SIG-M5 treated with dmso at 0.1 percent for 504 hours (cell line): ENCODE data around the gene RAB35.

Experiments
- DNase-seq: peaks from one replicate; lab custom pipeline; 2025; ENCODE audit not compliant: unreplicated experiment; lab: John Stamatoyannopoulos, UW

Gene RAB35

DNA sequence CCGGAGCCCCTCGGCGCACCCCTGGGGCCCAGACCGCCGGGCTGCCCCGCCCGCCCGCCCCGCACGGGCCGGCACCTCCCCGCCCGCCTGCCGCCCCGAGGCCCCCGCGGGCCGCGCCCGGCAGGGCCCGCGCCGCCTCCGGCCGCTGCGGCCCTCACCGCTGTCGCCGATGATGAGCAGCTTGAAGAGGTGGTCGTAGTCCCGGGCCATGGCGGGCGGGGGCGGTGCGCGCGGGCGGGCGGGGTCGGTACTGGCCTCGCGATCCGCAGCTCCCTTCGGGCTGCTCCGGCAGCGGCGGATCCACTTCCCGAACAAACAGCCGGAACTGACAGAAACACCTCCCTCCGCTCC is at the start of gene RAB35:
TSS of gene RAB35 (minus strand) at position 313 of the 351 bp plus-strand sequence. CDS start at position 210, 103 bp downstream.
- no peak for DNase-seq

DNA sequence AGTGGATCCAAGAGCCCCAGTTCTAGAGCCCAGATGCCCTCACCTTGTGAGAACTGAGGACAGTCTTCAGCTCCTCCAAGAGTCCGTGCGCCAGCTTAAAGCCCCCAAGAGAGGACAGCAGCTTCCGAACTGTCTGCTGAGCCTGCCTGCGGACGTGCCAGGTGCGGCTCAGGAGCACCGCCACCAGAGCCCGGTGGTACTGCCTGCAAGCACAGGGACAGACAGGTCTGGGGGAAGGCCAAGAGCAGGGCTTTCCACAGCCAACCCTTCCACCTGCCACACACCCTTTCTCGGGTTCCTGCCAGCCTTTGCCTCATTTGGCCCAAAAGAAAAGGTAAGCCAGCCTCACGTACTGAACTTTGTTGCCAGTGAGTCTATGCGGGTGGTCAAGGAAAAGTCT is 47.7 kb upstream of the RAB35 start:
- DNase-seq: no peak

DNA sequence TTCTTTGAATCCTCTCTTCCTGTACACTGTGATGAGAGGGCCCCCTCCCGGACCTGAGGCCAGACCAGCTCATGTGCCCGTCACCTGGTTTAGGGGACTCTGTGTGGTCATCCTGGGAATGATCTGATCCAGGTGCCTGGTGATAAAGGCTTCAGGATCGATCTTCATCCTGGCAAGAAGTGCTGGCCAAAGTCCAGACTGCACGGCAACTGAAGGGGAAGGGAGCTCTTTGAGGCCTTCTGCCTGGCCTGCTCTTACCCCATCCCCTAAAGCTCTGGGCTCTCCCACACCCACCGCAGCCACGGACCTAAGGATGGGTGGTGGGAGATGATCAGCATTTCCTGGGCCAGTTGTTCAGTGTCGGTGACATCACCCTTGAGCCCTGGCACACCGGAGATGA is 46.2 kb upstream of the RAB35 start:
- DNase-seq: no peak

DNA sequence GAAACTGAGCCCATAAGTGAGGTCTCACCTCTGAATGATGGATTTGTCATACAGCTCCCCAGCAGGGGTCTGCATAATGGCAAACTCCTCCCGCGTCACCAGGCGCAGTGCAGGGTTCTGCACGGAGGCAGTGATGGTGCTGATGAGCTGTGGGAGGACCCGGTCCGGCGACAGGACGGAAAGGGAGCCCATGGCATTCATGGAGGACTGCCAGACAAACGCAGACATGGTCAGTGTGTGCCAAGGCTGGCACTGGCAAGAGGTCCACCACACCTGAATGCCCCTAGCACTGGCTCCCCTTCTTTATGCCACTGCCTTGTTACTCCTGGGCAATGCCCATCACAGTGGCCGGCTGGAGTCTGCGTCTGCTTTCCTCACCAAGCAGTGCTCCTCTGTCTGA is 45.3 kb upstream of the RAB35 start:
- DNase-seq: no peak

DNA sequence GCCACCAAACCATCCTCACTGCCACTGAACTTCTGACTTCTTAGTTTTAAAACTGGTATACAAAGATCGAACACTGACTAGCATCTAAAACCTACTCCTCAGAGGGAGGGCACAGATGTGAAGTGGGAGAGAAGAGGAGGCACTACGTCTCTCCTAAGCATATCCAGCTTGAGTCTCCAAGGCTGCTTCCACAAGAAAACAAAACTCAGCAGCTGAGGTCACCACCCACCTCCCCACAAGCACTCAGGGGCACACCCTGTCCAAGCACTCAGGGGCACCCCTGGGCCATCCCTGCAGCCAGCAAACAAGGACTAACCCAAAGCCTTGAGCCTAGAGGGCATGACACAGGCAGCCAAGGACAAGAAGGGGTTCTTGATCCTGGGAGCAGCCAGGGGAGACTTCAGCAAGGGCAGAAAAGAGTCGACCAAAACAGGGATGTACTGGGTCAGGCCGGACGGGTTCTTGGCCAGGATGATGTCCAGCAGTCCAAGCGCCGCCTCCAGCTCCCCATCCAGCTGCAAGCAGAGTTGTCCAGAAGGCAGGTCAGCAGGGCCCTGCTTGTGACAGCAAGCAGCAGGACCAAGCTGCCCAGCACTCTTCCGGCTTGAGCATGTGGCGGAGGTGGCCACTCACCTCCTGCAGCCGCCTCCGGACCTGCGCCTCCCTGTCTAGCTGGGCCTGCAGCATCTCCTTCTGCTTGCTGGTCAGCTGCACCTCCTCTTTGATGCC is 43.1 kb upstream of the RAB35 start:
- DNase-seq: no peak

DNA sequence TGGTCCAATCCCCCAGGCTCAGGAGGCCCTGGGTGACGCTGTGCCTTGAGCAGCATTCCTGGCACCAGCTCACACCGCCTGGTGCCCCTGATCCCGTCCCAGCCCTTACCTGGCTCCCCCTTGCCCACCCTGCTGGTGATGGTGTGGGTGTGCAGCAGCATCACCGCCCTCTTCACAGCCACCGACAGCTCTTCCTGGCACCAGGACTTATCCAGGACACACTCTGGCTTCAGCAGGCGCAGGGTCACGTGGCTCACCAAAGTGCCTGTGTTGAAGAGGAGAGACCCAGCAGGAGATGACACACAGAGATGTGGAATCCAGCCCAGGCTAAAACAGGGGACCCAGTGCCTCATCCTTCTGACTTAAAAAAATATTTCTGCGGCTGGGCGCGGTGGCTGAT is 41.8 kb upstream of the RAB35 start:
- DNase-seq: no peak

DNA sequence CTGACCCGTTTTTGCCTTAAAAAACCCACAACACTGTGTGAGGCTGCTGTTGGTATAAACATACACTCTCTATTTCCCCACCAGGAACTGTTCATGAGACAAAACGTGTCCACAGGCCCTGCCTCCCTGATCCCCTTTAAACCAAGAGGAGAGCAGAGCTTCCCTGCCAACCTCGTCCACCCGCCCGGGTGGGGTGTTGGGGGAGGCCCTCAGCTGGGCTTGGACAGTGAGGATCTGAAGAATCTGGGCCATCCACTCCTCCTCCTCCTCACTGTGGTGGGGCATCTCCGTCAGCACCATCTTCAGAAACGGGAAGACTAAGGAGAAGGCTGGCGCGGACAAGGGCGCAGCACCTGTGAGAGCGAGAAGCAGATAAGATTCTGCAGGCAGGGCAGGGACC is 41.1 kb upstream of the RAB35 start:
- DNase-seq: no peak

DNA sequence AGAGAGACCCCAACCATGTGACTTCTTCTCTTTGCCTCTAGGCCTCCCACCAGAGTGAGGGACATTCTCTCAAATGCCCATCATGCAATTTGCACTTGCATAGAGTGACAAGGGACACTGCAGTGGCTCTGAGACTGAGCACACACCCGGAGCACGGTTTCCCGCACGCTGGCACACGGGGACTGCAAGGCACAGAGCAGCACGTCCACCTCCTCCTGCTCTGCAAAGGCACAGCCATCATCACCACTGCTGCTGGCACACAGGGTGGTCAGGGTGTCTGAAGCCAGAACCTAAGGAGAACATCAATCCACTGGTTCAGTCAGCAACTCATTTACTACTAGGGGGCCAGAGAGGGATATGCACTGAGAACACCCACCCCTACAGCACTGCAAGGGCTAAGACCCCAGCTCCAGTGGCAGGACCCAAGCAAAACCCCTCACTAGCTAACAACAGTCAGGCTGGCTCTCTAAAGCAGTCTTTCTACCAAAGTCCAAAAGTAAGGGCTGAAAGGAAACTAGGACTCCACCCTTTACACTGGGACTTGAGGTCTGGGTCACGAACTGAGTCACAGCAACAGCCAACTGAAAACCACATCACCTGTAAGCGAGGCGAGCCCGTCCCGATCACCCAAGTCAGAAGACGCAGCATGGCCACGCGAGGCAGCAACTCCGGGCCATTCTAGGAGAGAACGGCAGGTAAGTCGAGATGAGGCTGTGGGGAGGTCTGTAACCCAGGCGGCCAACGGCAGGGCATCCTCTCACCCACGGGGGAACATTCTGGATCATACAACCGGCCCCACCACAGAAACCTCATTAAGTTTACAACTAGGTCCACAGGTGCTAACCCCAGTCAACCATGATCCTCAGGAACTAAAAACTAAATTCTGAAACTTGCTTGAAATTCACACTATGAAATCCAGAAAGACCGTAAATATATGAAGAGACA is 40.0 kb upstream of the RAB35 start:
- DNase-seq: no peak

DNA sequence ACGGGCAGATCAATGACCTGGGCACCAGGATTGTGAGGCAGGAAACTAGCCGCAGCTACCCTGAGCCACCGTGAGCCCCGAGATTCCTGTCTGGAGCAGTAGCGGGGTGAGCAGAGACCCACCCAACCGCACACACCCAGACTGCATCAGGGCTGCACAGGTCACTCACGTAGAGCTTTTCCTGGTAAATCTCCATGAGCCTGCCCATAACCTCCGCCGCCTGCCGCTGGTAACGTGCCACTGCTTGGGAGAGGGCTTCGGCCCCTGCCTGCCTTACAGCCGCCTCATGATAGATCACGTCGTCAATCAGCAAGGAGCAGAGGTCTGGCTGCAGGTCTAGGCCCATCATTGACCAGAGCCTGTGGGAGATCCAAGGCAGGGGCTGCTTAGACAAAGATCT is 38.5 kb upstream of the RAB35 start:
- no peak for DNase-seq

DNA sequence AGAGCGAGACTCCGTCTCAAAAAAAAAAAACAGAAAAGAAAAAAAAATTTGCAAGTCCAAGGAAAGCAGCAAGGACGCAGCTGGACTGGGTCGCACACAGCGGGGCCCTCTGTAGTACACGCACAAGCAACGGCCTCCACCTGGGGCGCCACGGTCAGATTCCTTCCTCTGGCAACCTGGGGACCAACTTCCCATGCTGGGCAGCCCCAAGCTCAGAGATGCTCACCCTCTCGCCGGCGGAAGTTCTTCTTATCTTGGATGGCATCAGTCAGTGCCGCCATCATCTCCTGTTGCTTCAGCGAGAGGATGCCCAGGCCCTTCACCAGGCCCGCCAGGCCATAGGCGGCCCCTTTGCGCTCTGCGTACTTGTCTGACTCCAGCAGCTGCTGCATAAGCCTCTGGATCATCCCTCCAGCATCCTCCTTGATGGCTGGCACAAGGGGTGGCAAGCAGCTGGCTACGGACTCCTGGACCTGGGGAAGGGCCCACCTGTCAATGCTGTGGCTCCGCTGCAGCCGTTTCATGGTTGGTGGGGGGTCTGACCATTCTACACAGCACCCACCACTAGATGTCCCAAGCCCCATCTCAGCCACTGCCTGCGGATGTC is 34.5 kb upstream of the RAB35 start:
- DNase-seq: no peak

DNA sequence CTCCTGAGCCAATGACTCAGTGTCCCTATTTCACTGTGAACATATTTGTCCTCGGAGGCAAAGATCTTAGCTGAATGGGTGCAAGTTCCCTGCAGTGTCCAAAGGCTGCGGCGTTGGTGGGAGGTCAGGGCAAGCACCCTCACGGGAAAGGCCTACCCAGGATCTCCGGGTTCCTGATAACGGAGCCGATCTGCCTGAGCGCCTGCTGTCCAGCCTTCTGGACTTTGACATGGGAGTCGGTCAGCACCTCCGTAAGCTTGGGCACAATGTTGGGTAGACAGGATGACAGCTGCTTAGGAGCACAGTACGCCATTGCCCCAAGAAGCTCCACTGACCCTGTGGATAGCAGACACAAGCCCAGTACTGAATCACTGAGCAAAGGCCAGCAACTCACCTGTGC is 31.5 kb upstream of the RAB35 start:
- DNase-seq: no peak

DNA sequence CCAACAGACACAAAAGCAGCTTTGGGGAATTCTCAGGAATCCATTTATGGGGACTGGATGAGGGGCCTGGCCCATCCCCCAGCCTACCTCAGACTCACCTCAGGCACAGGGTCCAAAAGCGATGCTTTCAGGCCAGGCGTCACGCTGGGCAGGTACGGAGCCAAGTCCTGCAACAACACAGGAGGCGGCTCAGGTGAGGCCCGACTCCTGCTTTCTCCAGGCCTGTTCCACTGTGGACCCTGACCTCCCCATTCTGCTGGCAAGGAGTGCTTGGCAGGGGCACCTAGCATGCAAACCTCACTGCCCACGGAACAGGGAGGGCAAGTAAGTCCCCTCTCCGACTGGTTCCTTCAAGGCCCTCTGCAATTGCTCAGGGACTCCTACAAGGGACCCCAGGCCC is 28.6 kb upstream of the RAB35 start:
- DNase-seq: no peak

DNA sequence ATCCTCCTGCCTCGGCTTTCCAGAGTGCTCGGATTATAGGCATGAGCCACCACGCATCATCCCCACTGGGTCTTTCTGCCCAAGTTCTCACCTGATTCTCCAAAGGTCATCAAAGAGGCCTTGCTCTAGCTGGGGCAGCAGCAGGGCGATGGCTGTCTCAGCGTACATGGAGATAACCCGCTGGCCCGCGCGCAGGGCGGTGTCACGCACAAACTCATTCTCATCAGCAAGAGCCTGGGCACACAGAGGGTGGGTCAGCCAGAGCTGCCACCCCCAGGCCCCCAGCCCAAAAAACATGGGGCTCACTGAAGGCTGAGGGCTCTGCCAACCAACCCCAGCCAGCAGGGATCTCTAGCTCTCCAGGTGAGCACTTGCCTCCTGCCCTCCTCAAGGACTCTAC is 27.7 kb upstream of the RAB35 start:
- no peak for DNase-seq

DNA sequence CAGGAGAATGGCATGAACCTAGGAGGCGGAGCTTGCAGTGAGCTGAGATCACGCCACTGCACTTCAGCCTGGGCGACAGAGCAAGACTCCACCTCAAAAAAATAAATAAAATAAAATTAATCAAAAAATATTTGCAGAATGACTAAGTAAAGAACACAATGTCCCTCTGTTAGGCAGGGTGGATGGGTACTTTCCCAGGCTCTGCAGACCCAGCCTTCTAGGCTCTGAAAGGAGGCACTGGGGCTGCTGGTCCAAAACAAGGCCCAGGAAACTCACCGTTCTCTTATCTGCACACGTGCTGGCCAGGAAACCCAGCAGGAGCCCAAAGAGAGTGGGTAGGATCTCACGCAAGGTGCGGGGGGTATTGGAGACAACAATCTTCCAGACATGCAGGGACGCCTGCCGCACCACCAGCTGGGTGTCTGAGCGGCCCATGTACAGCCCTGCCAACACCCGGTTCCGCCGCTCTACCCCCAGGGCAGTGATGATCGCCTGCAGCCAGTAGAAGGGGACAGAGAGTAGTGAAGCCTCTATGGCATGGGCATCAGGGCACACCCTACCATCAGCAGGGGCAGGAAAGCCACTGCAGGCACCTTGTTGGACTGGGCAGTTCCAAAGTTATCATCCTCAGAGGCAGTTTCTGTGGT is 25.8 kb upstream of the RAB35 start:
- no peak for DNase-seq

DNA sequence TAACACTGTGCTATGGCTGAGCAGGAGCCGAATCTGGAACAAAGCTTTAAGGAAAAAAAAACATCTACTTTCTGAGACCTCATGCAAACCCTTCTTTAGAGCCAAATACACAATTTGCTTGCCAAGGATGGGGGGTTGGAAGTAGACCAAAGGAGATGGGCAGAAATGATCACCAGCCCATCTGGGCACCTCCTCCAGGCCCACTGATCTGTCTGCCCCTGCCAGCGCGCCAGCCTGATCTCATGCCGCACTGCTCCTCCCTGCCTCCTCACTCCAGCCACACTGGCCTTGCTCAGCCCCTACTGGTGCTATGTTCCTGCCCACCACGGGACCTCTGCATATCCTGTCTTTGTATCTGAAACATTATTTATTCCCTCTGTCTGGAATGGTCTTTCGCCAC is 24.8 kb upstream of the RAB35 start:
- no peak for DNase-seq

DNA sequence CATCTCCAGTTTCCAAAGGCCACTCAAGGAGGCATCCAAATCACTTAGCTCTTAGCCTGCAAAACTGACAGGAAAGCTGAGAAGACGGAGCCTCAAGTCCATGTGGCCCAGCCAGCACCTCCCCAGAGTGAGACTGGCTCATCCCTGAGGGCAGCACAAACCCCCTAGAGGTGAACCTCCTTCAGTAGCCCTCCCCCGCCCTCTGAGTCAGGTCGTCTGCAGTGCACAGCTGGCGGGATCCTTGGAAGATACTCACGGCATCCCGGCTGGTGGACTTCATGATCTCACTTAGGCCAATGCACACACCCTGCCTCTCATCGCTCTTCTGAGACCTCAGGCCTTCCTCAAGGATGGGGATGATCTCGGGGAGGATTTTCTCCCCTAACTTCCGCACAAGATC is 24.1 kb upstream of the RAB35 start:
- no peak for DNase-seq

DNA sequence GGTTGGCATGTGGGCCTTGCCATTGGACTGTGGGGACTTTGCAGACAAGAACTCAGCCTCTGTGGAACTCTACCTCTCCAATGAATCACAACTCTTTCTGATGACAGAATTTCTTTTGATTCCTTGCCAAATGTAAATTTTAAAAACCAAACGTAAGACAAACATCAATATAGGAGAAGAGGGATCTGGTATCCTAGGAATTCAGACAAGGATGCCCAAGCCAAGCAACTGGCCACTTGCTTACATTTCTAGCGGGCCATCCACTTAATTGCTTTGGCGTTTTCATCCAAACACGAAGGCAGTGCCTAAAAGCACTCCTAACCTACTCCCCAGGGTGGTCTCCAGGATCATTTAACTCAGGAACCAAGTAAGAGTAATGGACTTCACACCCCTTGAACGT is 23.4 kb upstream of the RAB35 start:
- DNase-seq: no peak

DNA sequence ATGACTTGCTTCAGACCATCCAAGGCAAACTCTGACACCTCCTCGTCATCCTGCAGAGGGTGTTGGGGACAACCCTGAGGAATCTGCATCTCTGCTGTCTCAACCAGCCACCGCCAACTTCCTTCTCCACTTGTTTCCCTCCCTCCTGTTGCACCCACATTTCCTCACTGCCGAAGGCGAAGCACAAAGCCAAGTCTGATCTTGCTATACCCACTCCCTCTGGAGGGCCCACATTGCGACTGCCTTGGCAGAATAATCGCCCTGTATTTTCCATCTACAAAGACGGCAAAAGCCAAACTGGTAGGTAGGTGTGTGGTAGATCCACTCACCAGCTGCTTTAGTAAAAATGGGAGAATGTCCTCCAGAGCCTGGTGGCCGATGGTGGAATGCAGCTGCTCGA is 21.8 kb upstream of the RAB35 start:
- DNase-seq: no peak

DNA sequence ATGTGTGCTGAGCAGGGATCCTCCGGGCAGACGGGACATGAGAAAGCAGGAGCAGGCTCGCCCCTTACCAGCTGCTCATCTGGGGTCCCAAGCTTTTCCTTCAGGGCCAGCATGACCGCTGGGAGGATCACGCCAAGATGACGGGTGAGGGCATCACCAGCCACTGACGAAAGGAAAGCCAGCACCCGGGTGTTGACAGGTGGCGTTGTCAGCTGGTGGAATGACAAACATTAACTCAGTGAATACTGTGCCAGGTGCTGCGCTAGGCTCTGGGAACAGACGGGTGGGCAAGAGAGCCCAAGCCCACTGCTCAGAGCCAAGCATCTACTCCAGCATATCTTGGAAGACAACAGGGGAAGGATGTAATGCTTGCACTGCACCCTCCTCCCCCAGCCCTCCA is 21.3 kb upstream of the RAB35 start:
- DNase-seq: no peak

DNA sequence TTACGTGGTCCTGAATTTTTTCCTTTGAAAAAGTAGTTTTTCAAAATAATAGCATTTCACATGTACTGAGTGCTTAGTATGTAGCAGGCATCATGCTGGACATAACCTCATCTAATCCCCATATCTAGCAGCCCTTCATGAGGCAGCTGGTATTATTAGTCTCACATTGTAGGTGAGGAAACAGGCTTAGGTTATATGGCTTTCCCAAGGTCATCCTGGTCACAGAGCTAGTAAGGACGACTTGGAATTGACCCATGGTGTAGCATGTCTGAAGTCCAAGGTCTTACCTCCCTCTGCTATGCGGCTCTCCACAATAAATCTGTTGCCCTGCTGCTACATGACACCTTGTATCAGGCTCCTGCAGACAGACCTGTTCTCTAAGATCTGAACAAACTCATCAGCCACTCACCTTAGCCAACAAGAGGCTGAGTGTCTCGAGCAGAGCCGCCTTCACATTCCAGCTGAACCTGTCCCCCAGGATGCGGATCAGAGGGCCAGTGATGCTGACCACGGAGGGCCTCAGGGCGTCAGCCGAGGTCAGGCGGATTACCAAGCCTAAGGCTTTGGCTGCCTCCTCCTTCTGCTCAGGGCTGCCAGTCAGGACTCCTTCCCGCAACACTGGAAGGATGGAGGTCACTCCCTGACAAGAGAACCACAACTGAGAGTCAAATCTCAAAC is 19.7 kb upstream of the RAB35 start:
- peak; percentile 25 for DNase-seq
